GM18499 (cell line): ENCODE measurements around the gene NOL6.
"Not testable (repeated sequence)": the region's sequence is repeated elsewhere in the genome, so short reads cannot be mapped to it uniquely, and the experiment has no call there.

Experiments
- ATAC-seq: cut with Tn5 transposase; IDR thresholded peaks from one replicate; pipeline ENCODE4 v1.9.1; 2021; ENCODE audit warnings: moderate number of reproducible peaks; ENCODE audit not compliant: insufficient read depth, unreplicated experiment

NOL6 gene, protein sequence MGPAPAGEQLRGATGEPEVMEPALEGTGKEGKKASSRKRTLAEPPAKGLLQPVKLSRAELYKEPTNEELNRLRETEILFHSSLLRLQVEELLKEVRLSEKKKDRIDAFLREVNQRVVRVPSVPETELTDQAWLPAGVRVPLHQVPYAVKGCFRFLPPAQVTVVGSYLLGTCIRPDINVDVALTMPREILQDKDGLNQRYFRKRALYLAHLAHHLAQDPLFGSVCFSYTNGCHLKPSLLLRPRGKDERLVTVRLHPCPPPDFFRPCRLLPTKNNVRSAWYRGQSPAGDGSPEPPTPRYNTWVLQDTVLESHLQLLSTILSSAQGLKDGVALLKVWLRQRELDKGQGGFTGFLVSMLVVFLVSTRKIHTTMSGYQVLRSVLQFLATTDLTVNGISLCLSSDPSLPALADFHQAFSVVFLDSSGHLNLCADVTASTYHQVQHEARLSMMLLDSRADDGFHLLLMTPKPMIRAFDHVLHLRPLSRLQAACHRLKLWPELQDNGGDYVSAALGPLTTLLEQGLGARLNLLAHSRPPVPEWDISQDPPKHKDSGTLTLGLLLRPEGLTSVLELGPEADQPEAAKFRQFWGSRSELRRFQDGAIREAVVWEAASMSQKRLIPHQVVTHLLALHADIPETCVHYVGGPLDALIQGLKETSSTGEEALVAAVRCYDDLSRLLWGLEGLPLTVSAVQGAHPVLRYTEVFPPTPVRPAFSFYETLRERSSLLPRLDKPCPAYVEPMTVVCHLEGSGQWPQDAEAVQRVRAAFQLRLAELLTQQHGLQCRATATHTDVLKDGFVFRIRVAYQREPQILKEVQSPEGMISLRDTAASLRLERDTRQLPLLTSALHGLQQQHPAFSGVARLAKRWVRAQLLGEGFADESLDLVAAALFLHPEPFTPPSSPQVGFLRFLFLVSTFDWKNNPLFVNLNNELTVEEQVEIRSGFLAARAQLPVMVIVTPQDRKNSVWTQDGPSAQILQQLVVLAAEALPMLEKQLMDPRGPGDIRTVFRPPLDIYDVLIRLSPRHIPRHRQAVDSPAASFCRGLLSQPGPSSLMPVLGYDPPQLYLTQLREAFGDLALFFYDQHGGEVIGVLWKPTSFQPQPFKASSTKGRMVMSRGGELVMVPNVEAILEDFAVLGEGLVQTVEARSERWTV

GRCh38 chr9:33473643-33474352 lies at the start of gene NOL6:
NOL6 (minus strand) TSS chr9:33473924; CDS start chr9:33473842, 82 bp downstream.
- ATAC-seq, result peak; percentile 95

- not testable (repeated sequence) for ATAC-seq
Observed at GRCh38 chr9:33521861-33522260, 48.1 kb upstream of the NOL6 start.

- not testable (repeated sequence) for ATAC-seq
Observed at GRCh38 chr9:33517934-33518577, 44.3 kb upstream of the NOL6 start.

DNA sequence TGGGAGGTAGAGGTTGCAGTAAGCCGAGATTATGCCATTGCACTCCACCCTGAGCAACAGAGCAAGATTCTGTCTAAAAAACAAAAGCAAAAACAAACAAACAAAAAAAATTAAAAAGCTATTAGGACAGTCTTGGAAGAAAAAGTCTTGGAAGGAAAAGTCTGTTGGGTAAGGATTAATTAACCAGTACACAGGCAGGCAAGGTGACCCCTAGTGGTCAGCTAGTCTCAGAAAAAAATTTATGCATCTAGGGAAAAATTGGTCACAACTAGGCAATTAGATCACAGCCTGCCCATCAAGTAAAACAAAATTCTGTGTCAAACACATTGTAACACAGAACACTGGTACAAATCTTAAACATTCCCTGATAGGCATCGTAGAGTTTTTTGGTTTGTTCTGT lies 43.6 kb upstream of the NOL6 start:
- no peak for ATAC-seq

GRCh38 chr9:33516397-33516796 lies 42.7 kb upstream of the NOL6 start:
- not testable (repeated sequence) for ATAC-seq

- ATAC-seq, result not testable (repeated sequence)
Observed at GRCh38 chr9:33515342-33515995, 41.7 kb upstream of the NOL6 start.

- not testable (repeated sequence) for ATAC-seq
Observed at GRCh38 chr9:33512535-33512934, 38.8 kb upstream of the NOL6 start.

DNA sequence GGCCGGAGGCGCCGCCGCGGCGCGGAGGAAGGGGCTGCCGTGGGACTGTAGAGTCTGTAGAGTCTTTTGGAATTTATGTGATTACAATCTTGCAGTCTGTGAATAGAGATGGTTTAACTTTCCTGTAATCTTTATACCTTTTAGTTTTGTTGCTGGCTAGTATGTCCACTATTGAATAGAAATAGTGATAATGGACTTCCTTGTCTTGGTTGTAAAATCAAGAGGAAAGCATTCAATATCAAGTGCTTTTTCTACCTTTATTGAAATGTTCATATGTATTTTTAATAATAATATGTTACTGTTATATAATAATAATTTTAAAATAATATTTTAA lies 37.4 kb upstream of the NOL6 start:
- ATAC-seq, result not testable (repeated sequence)

DNA sequence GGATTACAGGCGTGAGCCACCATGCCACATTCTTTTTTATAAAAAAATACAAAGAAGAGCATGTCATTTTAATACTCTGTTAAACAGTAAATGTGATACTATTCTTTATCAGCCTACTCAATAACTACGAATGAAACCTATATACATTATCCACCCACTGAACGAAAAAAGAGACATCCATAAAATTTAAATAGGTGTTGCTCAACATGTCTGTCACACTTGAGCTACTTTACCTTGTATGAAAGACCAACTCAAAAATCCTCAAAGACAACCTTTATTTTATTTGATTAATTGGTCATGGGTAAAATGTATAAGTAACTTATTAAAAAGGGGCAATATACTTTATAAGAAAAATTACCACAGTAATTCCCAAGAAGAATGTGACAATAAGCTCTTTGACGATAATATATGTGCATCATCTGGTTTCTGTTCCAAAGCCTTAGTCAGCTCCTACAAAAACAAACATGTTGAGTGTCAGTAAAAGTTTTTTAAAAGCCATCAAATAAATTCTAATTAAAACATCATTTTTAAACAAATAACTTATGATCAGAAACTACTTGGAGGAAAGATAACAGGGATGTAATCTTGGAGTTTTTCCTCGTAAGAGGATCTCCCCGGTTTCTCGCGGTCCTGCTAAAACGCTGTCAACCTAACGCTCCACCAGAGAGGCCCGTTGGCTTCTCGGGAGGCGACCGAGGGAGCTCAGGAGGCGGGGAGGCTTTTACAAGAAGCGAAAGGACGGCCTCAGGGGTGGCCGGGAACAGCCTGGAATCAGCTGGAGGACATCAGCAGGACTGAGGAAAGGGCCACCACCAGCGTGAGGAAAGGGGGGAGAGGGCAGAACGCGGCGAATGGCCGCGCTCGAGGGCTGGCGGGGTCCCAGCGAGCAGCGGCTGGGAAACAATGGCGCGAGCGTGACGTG lies 36.8 kb upstream of the NOL6 start:
- ATAC-seq, result no peak

DNA sequence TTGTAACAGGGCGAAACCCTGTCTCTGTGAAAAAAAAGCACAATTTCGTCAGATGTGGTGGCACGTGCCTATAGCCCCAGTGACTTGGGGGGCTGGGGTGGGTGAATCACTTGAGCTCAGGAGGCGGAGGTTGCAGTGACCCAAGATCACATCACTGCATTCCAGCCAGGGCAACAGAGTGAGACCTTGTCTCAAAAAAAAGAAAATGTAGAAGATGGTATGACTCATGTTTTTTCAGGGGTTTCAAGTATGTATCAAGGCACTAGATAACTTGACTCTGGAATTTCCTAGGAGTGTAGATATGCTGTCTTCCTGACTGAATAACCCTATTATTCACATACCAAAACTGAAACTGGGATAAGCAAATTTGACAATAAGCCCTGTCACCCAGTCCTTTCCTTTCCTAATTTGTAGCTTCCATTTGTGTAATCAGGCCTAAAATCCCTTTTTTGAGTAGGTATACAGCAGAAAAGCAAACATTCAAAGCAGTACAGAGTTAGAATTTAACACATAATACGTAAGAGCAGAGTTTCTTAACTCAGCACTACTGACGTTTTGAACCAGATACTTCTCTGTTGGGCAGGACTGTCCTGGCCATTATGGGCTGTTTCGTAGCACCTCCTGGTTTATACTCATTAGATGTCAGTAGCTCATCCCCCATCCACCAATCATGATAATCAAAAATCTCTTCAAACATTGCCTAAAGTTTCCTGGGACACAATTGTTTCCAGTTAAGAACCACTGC lies 33.1 kb upstream of the NOL6 start:
- no peak for ATAC-seq

DNA sequence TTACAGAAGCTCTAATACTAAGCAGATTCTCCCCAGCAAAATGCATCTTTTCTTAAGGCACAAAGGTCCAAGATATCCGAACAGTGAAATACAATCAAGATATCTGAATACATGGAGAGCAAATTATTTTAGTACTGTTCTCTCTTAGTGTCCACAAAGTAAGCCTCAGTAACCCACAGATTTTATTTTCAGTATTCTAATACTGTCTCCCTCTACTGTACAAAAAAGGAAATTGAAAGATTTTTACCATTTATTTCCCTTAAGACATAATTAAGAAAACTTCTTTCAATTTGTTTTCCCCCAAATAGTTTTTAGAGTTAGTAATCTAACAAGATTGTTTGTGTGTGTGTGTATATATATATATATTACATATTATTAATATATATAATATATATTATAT lies 24.7 kb upstream of the NOL6 start:
- ATAC-seq, result no peak

DNA sequence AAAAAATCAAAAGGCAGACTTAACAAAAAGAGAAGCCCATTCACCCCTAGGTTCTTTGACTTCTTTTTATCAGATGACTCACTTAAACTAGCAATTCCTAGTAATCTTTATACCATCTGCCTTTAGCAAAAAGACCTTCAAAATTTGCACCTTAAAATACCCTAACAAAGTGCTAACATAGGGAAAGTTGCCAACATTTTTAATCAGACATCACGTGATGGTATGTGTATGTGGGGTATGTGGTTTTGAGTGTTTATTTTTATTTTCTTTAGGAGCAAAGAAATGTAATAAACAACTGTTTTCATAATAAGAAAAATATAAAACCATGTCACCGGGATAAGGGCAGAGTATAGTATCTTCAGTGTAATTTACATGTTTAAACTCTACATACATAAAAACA lies 20.1 kb upstream of the NOL6 start:
- not testable (repeated sequence) for ATAC-seq

GRCh38 chr9:33489066-33489465 lies 15.3 kb upstream of the NOL6 start:
- no peak for ATAC-seq

DNA sequence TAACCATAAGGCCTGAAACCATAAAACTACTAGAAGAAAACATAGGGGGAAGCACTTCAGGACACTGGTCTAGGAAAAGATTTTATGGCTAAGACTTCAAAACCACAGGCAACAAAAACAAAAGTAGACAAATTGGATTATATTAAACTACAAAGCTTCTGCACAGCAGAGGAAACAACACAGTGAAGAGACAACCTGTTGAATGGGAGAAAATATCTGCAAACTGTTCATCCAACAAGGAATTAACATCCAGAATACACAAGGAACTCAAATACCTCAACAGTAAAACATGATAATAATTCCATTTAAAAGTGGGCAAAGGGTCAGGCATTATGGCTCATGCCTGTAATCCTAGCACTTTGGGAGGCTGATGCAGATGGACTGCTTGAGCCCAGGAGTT lies 11.6 kb upstream of the NOL6 start:
- not testable (repeated sequence) for ATAC-seq

- ATAC-seq, result no peak
Observed at GRCh38 chr9:33480976-33481375, 7.3 kb upstream of the NOL6 start.

GRCh38 chr9:33480106-33480505 lies 6.4 kb upstream of the NOL6 start:
- no peak for ATAC-seq

- ATAC-seq, result no peak
Observed at GRCh38 chr9:33476503-33476902, 2.8 kb upstream of the NOL6 start.

DNA sequence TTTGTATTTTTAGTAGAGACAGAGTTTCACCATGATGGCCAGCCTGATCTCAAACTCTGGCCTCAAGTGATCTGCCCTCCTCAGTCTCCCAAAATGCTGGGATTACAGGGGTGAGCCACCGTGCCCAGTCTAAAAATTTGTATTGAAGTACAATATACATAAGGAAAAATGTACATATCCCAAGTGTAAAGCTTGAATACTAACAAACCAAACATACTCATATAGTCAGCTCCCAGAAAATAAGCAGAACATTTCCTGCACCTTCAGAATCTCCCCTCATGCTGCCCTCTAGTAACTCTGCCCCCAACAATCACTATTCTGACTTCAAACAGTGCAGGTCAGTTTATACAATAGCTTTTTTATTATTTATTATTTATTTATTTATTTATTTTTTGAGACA lies 1.6 kb upstream of the NOL6 start:
- ATAC-seq, result no peak
